NCI-H2029 treated with DMSO at 0.1 percent for 48 hours (cell line): Measurements from ENCODE around the gene SOX14.

ENCODE experiments used
- DNase-seq: peaks from one replicate; lab custom pipeline; 2025; lab: John Stamatoyannopoulos, UW

The SOX14 gene

DNA sequence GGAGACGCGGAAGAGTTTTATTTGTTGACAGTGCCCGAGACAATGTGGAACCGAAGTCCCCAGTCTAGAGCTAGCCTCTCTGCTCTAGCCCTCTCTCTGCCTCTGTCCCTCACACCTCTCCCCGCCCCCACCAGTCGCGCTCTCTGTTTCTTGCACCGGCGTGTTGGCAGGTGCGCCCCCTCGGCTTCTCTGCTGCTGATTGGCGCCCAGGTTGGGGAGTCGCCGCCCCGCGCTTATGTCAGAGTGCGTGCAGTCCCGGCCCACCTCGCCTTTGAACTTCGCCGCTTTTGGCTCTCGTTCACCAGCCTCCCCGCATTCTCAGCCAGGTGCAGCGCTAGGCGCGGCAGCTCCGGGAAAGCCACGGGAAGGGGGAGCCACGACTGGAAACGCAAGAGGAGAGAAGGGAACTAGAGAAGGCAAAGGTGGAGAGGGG is at the start of gene SOX14:
SOX14 (plus strand) TSS at position 315 of the 433 bp plus-strand sequence. CDS start 470 bp downstream, outside the sequence.
- peak; percentile 8 for DNase-seq

DNA sequence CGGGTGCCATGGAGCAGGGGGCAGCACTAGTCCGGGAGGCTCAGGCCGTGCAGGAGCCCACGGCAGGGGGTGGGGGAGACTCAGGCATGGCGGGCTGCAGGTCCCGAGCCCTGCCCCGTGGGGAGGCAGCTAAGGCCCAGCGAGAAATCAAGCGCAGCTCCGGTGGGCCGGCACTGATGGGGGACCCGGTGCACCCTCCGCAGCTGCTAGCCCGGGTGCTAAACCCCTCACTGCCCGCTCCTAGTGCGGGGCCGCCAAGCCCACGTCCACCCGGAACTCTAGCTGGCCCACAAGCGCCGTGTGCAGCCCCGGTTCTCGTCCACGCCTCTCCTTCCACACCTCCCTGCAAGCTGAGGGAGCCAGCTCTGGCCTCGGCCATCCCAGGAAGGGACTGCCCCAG is 49.6 kb upstream of the SOX14 start:
- no peak for DNase-seq

DNA sequence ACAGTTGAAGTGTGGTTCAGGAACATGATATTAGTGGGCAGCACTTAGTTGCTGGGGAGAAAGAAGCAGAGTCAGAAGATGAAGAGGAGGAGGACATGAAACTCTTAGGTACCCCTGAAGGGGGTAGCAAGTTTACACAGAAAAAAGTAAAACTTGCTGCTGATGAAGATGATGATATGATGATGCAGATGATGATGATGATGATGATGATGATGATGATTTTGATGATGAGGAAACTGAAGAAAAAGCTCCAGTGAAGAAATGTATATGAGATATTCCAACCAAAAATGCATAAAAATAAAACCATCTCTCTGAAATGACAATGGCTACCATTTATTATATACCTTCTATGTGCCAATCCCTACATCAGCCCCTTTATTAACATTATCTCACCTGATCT is 39.9 kb upstream of the SOX14 start:
- no peak for DNase-seq

DNA sequence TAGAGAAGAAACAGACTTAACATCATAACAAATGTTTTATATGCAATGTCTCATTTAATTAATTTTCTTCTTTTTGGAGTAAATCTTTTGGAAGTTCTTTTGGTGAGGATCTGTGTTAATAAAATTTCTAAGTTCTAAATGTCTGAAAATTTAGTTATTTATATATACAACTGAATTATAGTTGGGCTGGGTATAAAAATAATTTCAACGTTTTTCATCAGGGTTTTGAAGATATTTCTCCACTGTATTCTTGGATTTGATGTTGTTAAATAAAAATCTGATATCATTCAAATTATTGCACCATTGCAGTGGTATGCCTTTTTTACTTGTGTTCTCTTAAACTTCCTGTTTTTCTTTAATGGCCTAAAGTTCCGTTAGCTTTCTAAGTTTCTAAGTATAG is 26.9 kb upstream of the SOX14 start:
- no peak for DNase-seq

DNA sequence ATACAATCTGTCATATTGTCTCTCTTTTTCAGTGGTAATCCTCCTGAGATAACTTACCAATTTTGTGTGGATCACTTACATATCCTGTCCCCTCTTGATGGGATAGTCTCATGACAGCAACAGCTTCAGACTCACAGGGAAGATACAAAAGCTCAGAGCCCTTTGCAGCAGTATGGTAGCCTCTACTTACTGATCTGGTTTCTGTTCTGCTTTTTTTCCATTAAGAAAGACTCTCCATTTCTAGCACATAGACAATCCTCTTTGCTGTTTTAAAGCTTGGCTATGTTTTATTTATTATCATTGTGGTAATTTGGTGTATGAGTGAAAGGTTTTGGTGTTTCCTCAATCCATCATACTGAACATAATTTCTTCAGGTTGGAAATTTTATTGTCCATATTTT is 25.4 kb upstream of the SOX14 start:
- DNase-seq = no peak

DNA sequence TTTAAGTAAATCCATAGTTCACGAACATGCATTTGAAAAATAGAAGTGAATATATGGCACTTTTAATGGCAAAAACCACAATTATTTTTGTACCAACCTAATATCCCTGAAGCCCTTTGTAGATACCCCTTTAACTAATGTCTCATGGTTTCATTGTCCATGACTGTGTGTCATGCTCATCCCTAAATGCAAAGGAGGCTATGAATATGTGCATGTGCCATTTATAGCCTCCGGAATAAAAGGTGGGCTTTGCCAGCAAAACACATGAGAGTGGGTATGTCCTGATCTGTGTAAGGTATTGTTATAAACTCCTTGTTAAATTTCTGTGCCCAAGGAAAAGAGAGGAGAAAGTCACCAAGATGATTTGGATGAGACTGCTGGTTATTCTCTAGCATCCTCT is 20.5 kb upstream of the SOX14 start:
- DNase-seq = no peak

DNA sequence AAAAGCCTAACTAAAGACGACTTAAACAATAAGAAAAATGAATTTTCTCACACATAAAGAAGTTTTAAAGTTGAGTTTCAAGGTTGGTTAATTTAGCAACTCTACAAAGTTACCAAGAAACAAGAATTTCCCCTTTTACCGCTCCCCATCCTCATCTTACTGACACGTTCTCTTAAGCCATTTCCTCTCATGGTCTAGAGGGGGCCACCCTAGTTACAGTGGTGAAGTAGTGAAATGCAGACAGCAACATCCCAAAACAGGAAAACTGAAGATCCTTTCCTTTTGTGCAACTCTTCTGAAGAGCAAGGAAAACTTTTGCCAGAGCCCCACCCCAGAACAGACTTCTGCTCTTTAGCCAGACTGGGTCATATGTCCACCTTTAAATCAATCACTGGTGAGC is 17.3 kb upstream of the SOX14 start:
- DNase-seq = no peak

DNA sequence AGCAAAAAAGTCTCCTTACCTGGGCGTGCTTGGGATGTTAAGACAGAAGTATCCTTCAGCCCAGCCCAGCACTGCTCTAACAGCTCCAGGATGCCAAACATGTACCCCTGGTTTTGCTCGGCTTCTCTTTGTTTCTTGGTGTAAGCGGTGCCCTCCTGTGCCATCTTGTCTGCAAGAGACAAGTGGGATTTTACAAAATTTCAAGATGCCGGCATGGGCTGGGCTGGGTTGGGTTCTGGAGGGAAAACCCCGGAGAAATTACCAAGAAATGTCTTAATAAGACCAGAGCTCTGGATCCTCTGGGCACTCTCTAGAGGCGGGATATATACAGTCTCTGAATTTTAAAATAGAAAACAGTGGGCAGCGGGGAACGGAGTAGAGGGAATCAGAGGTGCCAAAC is 4.6 kb upstream of the SOX14 start:
- no peak for DNase-seq

DNA sequence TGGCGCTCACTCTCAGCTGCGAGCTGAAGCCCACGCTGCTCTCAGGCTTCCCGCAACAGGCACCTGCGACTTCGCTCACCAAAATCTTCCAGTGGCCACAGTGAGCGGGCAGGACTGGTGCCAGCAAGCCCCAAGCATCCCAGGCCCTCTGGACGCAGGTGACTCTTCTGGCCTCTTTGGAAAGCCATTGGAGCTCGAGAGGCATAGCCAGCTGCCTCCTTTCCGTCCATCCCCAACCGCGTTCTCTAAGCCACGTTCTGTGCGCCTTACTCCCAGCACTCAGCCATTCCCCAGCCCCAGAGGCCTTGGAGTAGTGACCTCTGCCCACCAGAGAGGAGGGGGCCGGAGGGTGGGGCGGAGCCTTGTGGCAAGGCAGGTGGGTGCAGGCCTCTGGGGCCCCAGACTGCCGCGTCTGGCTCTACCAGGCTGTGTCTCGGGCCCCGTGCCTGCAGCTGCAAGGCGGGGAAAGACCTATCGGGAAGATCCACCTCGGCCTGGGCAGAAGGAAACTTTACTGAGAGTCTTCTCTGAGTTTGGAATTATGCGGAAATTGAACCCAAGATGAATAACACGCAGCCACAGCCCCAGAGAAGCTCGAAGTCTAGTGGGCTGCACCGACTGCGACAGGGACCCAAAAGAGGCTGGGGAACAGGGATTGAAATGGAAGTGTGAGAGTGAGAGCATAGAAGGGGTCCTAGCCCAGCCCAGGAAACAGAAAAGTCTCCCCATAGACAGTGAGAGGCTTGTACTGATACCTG is 3.6 kb upstream of the SOX14 start:
- no peak for DNase-seq

DNA sequence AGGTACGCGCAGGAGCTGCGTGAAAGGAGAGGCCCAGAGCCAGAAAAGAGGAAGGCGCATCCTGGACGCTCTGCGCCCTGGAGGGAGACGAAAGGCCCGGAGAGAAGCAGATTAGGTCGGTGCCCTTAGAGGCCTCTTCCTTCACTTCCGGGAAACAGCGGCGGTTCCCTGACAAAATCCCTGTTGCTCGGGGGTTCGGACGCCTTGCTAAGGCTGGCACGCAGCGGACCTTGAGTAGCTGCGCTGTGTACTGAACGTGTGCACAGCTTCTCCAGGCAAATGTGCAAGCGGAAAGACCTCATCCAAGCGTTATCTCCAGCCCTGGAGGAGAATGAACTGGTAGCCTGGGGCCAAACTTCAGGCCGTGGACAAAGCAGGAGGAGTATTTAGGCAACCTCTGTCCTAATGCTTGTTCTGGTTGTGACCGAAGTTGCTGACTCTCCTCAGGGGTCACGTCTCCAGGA is 3.0 kb upstream of the SOX14 start:
- no peak for DNase-seq

DNA sequence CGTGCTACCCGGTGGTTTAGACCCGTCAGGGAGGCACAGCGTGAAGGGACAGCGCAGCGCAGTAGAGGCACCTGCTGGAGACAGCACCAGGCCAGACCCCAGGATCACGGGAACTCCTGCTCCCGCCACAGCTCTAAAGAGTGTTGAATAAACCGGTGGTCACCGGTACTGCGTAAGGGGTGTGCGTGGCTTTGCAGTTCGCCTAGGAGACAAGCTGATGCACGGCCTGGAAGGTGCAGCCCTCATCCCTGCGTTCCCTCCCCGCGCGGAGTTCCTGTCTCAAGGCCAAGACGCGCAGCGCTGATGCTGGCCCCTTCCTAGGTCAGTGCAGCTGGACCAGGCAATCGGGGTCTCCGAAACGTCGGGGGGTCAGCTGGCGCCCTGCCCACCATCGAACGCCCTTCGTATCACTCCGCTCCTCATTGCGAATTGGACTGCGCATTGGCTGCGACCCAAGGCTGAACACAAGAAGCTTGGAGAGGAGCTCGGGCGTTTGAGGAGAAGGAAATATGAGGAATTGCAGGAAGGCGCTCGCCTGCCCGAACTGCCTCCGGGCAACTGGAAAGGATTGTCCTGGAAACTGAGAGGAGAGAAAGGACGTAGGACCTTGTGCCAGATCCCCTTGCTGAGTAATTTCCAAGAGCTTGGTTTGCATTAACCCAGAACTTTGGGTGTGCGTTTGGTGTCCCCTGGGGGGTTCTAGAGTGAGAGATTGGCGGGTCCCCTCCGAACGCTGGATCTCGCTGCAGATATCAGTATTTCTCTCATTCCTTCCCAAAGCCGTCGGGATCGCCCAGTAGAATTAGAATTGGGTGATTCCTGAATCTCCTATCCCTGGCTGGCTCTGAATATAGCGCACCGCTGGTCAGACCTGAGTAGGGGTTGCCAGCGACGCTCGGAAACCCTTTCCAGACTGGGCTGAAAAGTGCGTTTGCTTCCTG is 2.3 kb upstream of the SOX14 start:
- DNase-seq = no peak

DNA sequence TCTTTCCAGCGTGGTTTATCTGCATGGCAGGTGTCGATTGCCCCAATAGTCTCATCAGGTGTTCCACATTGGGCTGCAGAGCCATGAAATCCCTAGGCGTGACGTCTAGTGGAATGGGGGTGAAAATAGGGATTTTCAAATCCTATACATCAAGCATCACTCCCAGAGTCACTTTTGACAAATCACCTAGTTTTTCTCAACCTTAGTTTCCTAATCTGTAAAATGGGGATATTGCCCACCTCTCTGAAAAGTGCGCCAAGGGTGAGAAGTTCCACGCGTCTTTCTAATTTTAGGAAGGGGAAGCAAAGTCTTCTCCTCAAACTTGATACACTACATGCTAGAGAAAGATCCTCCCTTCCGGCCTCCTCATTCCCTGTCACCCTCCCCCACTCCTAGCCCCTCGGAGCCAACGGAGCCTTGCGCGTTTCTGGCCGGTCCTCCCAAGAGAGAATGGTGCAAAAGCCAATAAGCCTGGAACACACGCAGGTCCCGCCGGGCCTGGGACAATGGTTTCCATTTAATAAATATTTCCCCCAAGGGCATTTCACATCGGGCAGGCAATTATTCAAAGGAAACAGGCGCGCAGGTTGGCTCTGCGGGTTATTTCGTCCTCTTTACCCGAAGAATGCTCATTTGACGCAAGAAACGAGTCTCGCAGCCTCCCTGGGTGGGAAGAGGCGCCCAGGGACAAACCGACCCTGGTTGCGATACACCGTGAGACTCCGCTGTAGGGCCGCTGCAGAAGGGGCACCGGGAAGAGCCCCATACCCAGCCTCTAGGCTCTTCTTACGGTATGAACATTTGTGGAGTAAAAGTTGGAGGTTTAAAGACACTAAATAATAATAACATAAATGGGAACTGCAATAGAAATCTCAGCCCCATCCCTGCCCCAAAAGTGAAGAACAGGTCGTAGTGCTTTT is 1.2 kb upstream of the SOX14 start:
- no peak for DNase-seq

DNA sequence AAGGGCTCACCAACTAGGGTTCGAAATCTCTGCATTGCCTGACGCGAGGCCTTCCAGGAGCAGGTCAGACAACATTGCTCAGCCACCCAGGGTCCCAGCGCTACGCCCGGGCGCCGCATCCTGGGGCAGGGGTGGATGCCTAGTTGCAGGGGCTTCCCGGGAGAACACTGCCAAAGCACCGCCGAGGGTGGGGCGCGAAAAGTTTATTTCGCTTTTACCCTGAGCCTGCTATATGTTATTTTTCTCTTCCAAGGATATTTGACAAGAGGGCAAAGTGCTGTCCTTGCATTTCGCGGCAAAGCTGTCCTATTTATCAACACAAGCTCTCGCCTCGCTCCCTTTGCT is 549 bp upstream of the SOX14 start:
- no peak for DNase-seq

DNA sequence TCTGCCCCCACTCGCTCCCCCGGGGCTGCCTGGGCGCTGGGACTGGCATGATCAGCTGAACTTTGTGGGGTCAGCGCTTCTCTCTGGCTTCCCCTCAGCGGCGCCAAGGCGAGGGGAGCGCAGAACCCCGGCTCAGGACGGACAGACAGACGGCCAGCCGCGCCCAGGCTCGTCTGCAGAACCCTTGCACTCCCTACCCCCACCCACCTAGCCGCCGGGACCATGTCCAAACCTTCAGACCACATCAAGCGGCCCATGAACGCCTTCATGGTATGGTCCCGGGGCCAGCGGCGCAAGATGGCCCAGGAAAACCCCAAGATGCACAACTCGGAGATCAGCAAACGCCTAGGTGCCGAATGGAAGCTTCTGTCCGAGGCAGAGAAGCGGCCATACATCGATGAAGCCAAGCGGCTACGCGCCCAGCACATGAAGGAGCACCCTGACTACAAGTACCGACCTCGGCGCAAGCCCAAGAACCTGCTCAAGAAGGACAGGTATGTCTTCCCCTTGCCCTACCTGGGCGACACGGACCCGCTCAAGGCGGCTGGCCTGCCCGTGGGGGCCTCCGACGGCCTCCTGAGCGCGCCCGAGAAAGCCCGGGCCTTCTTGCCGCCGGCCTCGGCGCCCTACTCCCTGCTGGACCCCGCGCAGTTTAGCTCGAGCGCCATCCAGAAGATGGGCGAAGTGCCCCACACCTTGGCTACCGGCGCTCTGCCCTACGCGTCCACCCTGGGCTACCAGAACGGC is 621 bp downstream of the SOX14 start:
- no peak for DNase-seq

DNA sequence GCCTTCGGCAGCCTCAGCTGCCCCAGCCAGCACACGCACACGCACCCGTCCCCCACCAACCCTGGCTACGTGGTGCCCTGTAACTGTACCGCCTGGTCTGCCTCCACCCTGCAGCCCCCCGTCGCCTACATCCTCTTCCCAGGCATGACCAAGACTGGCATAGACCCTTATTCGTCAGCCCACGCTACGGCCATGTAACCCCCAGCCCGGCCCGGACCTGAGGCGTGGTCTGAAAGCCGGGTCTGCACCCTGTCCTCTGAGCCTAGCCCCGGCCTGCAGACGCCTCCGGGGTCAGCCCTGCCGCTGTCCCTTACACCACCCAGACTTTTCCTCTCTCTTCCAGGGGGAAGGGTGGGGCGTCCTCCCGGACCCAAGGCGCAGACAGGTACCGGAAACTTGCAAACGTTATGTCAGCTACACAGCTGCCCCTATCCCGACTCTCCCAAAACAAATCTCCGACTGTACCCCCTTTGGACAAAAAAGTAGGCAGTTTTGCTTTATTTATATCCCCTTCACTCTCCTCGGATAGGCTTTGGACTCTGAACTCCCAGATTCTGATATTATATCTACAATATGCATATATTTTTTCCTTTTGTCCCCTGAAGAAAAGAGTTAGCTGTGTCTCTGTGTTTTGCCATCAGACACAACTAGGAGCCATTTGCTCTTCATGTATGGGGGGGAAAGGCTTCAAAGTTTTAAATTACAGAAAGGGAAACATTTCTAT is 1.4 kb downstream of the SOX14 start:
- DNase-seq = no peak

DNA sequence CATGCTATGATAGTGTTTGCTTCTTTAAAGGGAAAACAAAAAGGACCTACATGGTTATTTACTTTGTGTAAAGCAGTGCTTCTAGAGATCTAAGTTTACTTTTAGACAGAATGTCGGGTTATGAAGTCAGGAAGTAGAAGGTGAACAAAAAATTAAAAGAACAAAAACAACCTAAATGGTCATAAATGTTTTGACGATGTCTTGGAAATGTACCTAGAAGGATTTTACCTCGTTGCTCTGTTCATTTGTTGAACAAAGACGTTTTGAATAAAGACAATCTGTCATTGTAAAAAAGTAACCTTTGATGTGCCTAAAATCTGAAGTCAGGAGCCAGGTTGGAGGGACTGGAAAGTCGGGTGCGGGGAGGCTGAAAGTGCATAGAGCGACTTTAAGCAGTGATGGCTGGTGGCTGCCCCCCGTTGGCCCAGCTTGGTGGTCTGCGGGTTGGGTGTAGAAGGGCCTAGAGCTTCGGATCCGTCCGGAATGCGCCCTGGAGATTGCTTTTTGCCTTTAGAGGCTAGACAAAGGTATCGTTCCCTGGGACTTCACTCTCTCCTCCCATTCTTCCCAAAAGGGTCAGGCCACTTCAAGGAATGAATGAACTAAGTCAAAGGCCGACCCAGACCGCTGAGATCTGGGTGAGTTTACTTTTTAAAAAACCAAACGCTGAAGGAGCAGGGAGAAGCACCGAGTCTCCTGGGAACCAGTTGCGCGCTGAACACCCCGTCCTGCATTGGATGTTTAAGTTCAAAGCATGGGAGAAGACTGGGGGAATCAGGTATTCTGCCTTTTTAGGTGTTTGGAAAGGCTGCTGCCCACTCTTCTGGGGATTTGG is 2.1 kb downstream of the SOX14 start:
- no peak for DNase-seq

DNA sequence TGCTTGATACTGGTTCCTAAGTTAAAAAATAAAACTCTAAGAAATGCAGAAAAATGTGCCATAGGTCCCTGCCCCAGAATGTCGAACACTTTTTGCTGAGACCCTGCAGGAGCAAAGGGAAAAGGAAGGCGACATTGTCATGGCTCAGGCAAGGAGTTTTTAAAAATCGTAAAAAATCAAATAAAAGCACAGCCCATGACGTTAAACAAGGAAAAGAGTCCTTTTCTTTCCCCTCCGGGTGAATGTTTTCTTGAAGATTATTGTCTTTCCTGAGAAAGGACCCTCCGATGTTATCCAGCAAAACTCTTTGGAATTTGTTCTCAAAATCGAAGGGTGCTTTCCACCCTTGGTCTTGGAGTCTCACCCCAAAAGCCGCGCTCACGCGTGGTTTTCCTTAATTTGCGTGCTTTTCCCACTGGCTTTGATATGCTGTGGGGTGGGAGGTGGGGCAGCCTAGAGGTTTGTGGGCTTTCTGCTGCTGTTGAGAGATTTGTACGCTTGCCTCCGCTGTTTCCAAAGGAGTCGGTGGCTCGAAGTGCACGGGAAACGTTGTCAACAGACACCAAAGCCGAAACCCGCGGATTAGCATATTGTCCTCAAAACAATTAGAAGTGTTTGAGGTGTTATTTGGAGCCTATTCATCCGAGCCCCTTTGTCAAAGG is 2.9 kb downstream of the SOX14 start:
- no peak for DNase-seq

DNA sequence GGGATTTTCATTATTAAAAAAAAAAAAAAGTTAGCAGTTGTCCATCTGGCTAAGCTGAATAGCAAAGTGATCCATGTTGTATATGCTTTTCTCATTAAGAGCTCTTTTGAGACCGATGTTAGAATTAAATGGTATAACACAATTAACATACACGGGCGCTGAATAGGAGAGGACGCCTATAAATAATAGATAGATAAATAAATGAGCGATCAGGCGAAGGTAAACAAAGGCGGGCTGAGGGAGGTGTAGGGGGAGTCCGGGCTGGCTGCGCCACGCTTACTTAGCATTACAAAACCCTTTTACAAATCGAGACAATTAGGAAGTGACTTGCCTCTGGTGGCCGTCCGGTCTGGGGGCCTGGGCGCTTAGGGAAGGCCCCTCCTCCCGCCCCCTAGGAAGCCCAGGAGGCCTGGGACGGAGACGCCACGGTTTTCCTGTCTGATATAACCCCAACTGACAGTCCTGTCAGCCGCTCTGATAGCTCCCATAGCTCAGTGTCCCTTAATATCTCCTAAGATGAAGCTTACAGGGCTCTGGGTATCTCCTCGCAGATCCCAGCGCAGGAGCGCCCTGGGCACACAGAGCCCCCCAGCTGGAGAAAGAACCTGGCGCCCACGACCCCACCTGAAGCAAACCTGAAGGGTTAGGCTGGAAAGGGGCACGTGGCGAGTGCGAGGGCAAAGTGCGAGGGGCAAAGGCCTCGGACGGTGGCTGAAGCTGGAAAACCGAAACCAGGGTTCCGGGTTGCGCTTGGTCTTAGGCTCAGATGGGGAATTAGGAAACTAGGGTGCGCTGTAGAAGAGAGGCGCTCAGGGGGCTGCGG is 3.6 kb downstream of the SOX14 start:
- no peak for DNase-seq
